Stimulated activated naive CD8-positive, alpha-beta T cell treated with anti-CD3 and anti-CD28 coated beads, Interleukin-15, Interleukin-2, amounts not matched to agents 100 U/mL and 50 U/mL, for 24 hours (primary cell): ENCODE results near the gene MGP.
A peak's percentile ranks its signal among the peaks of the same experiment; 100 is the strongest.

Source experiments
- ATAC-seq: fragments of 150-1000 bp; cut with Tn5 transposase; one replicate; pipeline ENCODE4 v1.10.0; 2021
- DNase-seq: peaks from one replicate; pipeline ENCODE4 v3.0.0; 2021

MGP gene

DNA sequence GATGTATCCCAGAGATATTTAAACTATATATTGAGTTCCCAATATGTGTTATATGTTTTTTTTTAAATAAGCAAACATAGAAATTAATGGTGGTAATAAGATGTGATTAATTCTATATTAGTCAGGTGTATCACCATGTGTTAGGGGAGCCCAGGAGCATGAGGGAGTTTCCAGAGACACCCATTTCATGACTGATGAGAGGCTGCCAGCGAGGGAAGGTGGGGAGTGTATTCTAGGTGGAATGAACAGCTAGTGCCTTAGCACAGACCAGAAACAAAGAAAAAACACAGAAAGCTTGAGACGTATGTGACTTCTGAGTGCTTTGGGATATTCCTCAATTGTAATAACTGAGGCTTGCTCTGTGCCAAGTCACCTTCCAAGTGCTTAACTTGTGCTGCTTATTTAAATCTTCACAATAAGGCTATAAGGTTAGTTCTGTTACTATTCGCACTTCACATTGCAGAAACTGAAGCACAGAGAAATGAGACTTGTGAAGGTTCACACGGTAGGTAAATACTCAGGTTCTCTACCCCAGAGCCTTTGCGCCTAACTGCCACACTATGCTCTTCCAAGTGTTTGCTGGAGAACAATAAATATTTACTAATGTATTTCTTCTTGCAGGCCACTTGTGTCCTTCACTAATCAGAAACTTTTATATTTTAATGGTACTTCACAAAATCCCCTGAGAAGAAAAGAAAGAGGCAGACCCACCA, 17.9 kb upstream of the MGP start:
- ATAC-seq (no peak), DNase-seq (no peak)

DNA sequence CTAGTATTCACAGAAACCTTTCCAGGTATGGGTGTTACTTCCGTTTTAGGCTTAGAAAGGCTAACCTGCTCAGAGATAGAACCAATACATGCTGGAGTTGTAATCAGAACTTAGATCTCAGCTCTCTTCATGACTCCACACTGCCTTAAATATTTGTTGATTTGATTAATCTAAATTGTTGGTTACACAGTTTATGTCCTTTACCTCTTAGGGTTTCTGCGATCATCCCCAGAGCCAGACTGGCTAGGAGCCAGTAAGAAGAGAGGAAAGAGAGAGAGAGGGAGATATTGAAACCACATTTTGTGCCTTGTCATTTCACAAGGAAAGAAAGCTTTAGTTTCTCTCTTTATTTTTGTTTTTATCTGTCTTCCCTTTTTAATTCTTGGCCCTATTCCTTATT, 16.8 kb upstream of the MGP start:
- ATAC-seq (no peak), DNase-seq (no peak)

DNA sequence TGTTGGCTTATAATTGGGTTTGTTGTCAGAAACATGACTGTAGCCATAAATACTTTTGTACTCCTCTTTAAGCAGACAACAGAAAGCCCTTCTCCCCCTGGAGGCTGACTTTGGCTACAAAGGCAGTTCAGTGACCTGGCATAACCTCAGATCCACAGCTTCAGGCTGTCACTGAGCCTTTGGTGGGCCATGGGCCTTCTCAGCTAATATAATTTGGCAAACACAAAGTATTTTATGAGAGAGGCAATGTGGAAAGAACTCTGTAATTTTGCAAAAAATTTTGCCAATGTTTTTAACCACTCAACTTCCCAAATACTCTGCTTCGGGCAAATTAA, 15.5 kb upstream of the MGP start:
- DNase-seq (no peak), ATAC-seq (no peak)

DNA sequence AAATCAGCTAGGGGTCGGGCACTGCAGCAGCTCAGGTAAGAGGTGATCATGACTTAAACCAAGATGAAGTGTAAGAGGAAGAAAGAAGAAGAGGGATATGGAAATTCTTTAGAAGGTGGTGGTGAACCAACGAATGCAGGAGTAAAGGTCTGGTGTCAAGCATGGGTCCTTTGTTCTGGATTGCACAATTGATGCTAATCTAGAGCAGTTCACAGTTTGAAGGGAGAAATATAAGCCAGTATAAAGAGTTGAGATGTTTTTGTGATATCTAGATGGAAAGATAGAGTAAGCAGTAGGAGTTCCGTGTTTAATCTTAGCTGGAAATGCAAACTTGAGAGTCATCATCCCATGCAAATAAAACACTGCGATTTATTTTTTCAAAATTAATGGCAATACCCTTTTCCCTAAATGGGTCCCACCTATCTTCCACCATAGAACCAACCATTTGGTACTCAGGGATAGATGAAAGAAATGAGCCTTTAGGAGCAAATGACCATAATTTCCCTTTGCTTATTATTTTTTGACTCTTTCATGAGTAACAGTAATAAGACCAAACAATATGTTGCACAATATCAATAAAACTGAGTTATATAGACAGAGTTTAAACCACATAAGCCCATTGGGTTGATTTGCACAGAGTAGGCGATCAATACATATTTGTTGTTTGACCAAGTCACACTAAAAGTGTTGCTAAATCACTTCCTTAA, 15.0 kb upstream of the MGP start:
- ATAC-seq (no peak), DNase-seq (no peak)

DNA sequence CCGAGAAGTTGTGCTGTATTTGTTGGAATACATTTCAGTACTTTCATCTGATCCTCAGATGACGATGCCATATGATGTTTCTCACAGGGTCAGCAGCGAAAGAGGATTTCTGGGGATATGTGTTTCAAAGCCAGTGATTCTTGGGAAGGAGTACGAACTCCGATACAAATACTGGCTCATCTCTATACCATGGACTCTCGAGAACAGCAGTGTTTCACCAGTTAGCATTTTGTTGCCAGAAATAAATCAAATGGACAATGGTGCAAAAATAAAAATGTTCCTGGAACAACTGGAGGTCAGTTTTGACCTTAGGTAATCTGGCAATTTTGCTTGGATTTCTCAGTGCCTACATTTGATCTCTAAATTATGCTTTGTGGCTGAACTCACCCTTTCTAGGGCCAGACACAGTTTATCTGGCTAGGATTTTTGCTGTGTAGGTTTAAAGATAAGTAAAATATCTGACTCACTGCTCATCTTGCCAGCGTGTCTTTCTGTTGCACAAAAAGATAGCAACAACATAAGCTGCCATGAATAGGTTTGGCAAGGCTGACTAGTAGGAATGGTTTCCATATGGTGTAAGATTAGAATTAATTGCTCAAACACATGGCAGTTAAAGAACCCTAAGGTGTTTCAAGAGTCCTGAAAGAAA, 11.0 kb upstream of the MGP start:
- no peak for DNase-seq
- no peak for ATAC-seq

DNA sequence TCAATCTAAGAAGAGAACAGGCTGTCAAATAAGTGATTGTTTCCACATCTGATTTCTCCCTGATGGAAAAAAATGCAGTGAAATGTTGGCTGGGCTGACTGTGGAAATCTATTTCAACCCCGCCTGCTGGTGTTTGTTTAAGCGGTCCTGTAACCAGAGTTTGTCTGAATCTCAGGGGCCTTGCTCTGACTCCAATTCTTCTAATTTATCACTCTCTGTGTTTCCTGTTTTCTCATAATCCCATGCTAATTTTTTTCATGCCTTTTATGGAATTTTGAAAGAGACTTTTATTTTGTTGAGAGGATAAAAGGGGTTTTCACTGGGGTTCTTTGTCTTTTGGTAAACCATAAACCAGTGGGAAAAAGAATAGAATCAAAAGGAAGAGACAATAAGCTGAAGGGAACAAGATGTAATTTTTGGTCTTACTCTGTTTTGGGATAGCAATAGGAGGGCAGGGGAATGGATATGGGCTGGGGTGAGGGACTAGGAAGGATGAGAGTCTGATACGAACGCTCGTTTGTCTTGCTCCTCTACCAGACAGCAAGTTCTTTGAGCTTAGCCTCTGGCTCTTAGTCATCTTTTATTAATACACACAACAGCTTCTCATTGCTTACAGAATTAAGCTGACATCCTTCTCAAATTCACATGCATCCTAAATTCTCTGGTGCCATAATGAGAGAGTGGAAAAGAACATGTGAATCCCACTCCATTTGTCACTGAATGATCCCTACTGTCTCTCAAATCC, 8.0 kb upstream of the MGP start:
- DNase-seq, result no peak
- ATAC-seq, result no peak

DNA sequence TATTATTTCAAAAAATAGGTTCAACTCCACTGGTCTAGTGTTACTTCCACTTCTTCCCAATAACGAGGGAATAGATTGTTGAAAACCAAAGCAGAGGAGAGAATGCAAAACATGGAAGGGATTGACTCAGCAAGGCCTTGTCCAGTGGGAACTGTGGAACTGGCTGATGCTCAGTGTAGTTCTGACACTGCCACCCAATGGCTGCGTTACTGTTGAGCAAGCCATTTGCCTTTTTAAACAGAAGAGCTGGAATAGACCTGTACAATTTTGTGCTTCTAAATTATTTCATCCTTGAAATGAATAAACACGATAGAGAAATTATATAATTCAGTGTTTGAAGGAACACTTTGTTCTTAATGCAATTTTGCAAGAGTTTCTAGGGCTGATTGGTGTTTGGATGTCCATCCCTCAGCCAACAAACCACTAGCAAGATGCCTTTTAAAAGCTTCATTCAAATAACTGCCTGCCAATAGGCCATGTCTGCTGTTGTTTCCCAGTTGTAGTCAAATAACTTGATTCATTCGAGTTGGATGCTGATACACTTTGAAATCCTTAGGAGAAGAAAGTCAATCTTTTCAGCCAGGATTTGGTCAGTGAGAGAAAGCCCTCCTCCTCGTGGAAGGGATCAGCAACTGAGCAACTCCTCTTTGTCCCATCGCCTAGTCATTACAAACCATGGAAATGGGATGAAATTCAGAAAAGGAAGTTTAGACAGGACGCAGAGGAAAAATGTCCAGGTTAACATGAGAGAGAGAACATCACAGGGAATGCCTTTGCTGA, 7.3 kb upstream of the MGP start:
- no peak for DNase-seq
- ATAC-seq, result no peak

DNA sequence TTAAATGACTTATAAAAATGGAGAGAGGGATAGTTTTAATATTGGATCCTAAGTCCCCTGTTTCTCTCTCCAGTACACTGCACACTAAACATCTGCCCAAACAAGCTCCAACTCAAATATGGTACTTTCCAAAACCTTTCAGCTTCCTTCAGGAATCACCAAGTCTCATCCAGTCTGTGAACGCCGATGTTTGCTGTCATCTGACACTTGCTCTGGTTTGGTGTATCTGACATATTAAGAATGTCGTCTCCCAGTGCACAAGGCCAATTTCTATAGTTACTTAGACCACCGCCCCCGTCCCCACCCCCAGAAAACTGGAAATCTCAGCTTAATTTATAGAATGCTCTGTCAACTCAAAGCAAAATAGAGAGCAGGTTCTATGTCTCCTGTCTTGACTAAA, 5.0 kb upstream of the MGP start:
- DNase-seq (no peak), ATAC-seq (no peak)

DNA sequence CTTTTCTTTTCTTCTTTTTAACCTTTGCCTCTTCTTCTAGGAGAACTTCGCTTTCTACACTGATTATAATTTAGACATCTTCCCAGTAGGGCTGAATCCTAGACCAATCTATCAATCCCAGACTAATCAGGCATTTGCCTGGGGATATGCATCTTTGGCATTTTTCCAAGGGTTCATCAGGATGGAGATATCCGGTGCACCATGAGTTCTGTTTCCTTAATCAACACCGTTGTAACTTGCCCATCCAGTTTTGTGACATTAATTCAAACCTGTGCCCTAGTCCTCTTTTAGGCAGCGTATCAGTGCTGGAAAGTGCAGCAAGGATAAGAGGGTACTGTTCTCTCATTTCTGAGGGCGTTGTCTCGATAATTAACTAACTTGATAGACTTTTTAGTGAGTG, 617 bp upstream of the MGP start:
- ATAC-seq (no peak), DNase-seq (no peak)

DNA sequence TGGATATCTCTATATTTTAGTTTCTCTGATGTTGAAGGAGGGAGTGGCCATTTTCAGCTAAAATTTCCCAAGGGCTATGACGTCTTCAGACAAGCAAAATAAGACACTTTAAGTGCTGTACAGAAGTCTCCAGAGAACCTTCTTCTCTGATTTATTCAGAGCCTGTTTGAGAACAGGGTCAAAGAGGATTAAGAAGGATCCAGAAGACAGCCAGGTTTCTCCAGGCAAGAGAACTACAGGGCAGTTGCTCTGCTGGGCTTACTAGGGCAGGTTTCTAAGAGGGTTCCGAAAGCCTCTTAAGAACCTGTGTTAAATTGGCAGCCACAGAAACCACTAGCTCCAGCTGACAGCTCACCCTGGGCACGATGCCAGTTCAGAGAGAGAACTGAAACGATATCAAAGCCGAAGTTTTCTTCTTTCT, 1.2 kb downstream of the MGP start:
- peak; percentile 77 for DNase-seq
- ATAC-seq, result peak; percentile 89

DNA sequence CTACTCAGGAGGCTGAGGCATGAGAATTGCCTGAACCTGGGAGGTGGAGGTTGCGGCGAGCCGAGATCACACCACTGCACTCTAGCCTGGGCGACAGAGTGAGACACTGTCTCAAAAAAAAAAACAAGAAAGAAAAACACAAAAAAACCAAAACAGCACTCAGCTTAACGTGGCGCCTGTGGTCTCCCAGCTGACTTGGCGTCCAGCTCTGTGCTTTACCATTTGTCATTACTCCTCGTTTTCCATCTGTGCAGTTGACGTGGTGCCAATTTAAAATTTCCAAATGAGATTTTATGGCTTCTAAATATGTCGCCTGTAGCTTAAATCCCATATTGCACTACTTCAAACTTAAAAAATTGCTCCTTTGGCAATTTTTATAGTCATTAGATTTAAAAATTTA, 2.0 kb downstream of the MGP start:
- DNase-seq, result no peak
- no peak for ATAC-seq

DNA sequence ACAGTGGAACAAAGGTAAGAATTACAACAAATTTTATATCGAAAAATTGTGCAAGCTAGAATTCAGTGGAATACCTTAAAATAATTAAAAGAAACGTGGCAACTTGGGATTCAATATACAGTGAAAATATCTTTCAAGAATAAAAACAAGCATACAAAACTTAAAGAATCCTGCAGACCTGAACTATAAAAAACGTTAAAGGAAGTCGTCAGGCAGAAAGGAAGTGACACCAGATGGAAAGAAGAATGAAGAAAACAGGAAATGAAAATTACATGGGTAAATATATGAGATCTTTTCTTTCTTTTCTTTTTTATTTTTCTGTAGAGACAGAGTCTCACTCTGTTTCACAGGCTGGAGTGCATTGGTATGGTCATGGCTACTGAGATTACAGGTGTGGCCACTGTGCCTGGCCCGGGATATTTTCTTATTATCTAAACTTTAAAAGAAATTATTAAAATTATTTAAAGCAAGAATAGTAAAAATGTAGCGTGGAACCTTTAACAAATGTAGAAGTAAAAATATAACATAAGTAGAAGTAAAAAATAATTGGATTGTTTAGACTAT, 4.7 kb downstream of the MGP start:
- ATAC-seq (no peak), DNase-seq (no peak)

DNA sequence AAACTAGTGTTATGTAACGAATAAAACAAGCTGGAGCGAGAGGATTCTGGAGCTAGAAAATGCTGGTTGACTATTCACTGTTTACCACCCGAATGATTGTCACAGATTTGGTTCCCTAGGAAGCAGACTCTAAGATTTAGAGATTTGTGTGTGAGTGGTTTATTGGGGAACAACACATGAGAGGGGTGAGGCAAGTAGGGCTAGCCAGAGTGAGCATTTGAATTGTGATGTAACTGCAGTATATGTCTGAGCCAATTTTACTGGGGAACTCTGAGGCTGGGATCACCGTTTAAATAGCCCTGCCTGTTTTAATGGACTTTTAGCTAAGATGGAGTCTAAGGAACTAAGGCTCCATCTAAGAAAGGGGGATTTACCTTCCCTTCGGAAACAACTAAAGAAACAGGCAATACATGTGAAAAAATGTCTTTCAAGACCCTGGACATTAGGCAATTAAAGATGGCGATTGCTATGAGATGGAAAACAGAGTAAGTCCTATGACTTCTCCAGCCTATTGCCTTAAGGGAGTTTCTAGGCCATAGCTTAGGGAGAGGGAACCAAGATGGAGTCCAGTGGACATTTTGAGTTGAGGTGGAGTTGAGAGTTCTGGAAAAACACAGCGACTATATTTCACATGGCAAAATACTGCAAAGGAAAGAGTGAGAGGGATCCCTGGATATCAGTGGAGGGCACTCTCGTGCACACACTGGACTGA, 6.3 kb downstream of the MGP start:
- no peak for ATAC-seq
- DNase-seq, result no peak

DNA sequence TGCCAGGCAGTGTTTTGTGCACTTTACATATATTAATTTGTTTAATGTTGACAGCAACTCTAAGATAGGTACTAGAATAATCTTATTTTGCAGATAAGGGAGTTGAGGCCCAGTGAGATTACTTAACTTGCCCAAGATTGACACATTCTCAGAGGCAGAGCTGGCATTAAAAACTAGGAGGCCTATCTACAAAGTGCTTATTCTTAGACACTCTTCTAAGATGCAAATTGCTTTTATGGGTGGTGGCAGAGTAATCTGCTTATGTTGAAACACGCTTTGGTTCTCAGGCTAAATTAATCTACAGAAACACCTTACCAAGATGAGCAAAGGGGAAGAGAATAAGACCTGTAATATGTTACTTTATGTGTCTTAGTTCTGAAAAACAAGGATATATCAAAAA, 7.2 kb downstream of the MGP start:
- DNase-seq (no peak), ATAC-seq (no peak)

DNA sequence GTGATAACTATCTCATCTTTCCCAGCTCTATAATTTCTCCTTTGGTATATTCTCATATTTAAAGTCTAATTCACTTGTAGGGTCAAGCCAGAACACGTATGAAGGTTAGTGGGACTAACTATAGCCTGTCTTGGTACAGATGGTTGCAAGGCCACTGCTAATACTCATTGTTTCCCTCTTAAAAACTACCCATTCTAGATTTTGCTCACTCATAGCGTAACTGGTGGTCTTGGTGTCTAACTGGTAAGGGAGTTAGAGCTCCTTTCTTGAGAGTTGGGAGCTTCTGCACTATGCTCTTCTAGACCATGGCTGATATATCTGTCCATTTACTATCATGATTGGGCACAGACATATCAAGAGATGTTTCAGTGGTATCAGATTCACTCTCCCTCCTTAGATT, 8.8 kb downstream of the MGP start:
- DNase-seq (no peak), ATAC-seq (no peak)

DNA sequence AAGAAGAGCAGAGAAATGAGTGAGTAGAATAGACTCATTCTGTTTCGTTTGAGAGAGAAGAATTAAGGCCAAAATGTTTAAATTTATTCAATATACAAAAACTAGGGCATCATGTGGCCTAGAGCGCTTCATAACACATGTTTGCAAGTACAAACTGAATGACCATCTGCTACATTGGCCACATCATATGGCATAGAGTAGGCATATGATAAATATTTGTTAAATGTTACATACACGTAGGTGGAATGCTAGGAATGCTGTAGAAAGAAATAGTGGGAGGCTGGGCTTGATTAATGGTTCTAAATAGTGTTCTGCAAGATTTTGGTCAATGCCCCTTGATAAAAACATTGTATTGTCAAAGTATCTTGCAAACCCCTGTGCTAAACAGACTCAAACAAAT, 10.8 kb downstream of the MGP start:
- no peak for ATAC-seq
- no peak for DNase-seq

DNA sequence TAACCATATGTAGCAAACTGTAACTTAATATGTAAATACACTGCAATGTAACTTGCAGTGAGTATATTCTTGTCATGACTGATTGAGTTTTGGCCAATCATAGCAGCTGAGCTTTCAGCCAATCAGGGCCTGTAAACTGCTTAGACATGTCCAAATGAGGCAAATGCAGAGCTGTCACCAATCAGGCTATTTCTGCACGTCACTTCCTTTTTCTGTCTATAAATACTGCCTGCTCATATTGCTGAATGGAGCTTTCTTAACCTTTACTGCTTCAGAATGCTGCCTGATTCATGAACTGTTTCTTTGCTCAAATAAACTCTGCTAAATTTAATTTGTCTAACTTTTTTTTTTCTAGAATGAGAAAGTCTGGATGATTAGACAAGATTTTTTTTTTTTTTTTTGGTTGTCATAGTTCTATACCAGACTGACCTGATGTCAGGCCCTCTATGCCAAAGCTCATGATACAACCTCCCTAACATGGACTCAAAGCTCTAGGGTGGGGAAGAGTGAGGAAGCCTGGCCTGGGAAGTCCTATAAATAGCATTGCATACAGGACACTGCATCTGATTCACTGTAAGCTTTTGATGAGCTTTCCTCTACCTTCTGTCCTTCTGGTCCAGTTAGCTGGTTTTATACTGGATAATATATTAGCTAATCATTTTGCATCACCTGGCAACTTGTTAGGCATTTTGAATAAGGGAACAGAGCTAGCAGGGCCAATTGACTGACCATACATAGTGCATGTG, 12.0 kb downstream of the MGP start:
- DNase-seq (no peak), ATAC-seq (no peak)

DNA sequence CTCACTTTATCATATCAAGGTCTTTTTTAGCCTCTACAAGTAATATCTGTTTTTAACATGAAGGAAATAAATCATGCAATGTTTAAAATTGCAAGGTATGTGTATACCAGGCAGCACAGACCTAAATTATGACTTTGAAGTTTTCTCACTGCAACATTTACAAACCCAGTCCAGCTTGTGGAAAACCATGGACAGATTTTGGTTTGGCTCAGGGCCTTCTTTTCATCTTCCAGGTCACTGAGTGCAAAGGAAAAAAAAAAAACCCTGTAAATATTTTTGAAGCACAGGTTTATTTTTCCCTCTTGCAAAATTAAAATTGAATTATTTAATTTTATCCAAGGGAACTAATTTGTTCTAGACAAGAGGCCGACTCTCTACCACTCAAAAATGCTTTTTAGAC, 13.8 kb downstream of the MGP start:
- ATAC-seq (no peak), DNase-seq (no peak)

DNA sequence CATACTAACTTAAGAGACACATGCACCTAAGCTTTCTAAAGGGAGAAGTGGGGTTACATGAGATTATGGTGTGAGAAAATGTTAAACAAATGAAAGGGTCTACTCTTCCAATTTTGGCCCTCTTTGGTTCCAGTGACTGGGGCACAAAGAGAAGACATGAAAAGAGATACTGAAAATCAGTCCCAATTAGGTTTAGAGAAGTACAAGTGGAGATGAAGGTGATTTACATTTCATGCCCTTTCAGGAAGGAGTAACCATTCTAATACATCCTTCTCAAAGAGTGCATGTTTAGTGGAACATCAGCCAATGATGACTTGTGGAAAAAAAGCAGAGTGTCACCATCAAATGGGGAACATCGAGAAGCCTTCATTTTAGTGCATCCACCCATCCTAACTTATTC, 14.4 kb downstream of the MGP start:
- no peak for ATAC-seq
- no peak for DNase-seq

DNA sequence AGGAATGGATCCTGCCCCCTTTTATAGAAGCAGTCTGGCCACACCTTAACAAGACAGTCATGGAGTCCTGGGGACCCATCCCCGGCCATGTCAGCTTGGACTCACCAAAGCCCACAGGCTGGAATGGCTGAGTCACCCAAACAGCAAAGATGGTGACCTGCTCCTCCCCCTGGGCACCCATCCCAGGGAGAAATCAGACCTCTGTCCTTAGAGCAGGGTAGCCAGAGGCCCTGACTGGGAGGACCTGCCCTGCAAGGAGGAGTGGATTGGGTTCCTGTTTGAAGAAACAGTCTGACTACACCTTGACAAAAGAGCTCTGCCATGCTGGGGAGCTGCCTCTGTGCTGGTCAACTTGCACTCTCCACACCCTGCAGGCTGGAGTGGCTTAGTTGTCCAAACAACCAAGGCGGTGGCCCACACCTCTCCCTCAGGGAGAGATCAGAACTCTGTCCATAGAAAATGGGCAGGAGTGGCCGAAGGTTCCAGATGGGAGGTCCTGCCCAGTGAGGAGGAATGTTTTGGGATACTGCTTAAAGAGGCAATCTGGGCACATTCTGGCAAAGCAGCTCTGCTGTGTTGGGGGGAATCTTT, 16.6 kb downstream of the MGP start:
- ATAC-seq, result no peak

More for the DNA sequence above, 16.6 kb downstream of the MGP start:
- no peak for DNase-seq
